HG03196 (cell line): ENCODE results near the gene CCDC102B.
"Not testable (repeated sequence)": the region's sequence is repeated elsewhere in the genome, so short reads cannot be mapped to it uniquely, and the experiment has no call there.

Source experiments
- ATAC-seq: cut with Tn5 transposase; IDR thresholded peaks from one replicate; pipeline ENCODE4 v1.9.1; 2021; ENCODE audit not compliant: unreplicated experiment

The CCDC102B gene

GRCh38 chr18:68965817-68966216 lies 167.9 kb downstream of the CCDC102B start:
- ATAC-seq, result no peak

GRCh38 chr18:68969027-68969426 lies 171.1 kb downstream of the CCDC102B start:
- ATAC-seq, result no peak

GRCh38 chr18:68972176-68972575 lies 174.3 kb downstream of the CCDC102B start:
- no peak for ATAC-seq

- ATAC-seq, result no peak
Observed at GRCh38 chr18:68979737-68980136, 181.9 kb downstream of the CCDC102B start.

- no peak for ATAC-seq
Observed at GRCh38 chr18:68983126-68983525, 185.2 kb downstream of the CCDC102B start.

- ATAC-seq, result no peak
Observed at GRCh38 chr18:68984342-68984741, 186.5 kb downstream of the CCDC102B start.

GRCh38 chr18:68985172-68985820 lies 187.4 kb downstream of the CCDC102B start:
- ATAC-seq, result peak; percentile 98

GRCh38 chr18:68991286-68991685 lies 193.4 kb downstream of the CCDC102B start:
- ATAC-seq, result peak; percentile 48

- ATAC-seq, result peak; percentile 78
Observed at GRCh38 chr18:68992719-68993482, 195.0 kb downstream of the CCDC102B start.

GRCh38 chr18:68995675-68996074 lies 197.8 kb downstream of the CCDC102B start:
- ATAC-seq, result no peak

- ATAC-seq, result no peak
Observed at GRCh38 chr18:68997845-68998244, 200.0 kb downstream of the CCDC102B start.

- no peak for ATAC-seq
Observed at GRCh38 chr18:69000366-69000765, 202.5 kb downstream of the CCDC102B start.

GRCh38 chr18:69002233-69002632 lies 204.4 kb downstream of the CCDC102B start:
- ATAC-seq, result no peak

GRCh38 chr18:69006212-69006611 lies 208.3 kb downstream of the CCDC102B start:
- not testable (repeated sequence) for ATAC-seq

GRCh38 chr18:69008538-69008937 lies 210.7 kb downstream of the CCDC102B start:
- ATAC-seq, result no peak

- ATAC-seq, result no peak
Observed at GRCh38 chr18:69021211-69021805, 223.4 kb downstream of the CCDC102B start.

- no peak for ATAC-seq
Observed at GRCh38 chr18:69022426-69022825, 224.5 kb downstream of the CCDC102B start.

- ATAC-seq, result no peak
Observed at GRCh38 chr18:69031571-69031970, 233.7 kb downstream of the CCDC102B start.

GRCh38 chr18:69032009-69032408 lies 234.1 kb downstream of the CCDC102B start:
- ATAC-seq, result no peak

GRCh38 chr18:69035756-69036155 lies 237.9 kb downstream of the CCDC102B start:
- ATAC-seq, result no peak

GRCh38 chr18:69044215-69044614 lies 246.3 kb downstream of the CCDC102B start:
- ATAC-seq, result no peak

GRCh38 chr18:69064063-69064462 lies 266.2 kb downstream of the CCDC102B start:
- ATAC-seq, result no peak
